AML-193 (cell line): ENCODE results near the gene CEP290.

ENCODE experiments used
- DNase-seq, 2 experiments: peaks; one replicate each; lab custom pipeline; 2025; lab: John Stamatoyannopoulos, UW

CEP290 gene, protein sequence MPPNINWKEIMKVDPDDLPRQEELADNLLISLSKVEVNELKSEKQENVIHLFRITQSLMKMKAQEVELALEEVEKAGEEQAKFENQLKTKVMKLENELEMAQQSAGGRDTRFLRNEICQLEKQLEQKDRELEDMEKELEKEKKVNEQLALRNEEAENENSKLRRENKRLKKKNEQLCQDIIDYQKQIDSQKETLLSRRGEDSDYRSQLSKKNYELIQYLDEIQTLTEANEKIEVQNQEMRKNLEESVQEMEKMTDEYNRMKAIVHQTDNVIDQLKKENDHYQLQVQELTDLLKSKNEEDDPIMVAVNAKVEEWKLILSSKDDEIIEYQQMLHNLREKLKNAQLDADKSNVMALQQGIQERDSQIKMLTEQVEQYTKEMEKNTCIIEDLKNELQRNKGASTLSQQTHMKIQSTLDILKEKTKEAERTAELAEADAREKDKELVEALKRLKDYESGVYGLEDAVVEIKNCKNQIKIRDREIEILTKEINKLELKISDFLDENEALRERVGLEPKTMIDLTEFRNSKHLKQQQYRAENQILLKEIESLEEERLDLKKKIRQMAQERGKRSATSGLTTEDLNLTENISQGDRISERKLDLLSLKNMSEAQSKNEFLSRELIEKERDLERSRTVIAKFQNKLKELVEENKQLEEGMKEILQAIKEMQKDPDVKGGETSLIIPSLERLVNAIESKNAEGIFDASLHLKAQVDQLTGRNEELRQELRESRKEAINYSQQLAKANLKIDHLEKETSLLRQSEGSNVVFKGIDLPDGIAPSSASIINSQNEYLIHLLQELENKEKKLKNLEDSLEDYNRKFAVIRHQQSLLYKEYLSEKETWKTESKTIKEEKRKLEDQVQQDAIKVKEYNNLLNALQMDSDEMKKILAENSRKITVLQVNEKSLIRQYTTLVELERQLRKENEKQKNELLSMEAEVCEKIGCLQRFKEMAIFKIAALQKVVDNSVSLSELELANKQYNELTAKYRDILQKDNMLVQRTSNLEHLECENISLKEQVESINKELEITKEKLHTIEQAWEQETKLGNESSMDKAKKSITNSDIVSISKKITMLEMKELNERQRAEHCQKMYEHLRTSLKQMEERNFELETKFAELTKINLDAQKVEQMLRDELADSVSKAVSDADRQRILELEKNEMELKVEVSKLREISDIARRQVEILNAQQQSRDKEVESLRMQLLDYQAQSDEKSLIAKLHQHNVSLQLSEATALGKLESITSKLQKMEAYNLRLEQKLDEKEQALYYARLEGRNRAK (N-terminal part only)

DNA sequence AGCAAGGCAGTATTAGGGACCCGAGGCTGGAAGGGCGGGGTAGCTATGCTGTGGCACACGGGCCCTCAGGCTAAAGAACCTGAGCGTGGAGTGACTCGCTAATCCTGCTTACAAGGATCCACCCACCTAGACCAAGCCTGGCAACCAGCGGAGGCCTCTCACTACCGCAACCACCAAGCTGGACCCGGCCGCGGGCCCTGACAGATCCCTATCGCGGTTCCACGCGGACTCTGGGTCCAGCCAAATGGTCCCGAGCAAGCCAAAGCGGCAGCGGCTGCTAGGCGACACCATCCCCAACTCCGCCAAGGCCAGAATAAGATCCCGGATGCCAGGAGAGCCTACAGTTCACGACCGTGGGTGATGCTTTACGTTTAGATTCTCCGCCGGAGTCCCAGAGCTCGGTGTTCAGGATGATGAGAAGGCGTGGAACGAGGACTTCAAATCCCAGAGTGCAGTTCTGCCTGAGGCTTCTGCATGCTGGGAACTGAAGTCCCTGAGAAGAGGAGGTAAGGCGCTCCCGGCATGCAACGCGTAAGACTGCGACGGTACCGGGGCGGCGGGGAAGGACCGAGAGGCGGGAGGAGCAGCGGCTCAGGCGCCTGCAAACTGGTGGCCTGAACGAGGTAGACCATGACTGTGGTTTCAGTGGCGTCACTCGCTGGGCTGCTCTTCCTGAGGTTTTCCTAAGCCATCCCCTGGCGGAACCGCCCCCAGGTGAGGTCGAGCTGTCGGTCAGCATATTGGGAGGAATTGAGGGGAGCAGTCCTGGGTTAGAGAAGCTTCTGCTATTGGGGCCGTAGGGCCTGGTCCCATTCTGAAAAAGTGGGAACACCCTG is at the start of gene CEP290, which contains the start of gene TMTC3:
Gene CEP290 (minus strand): TSS at position 315 of the 836 bp plus-strand sequence. CDS start 781 bp downstream, outside the sequence.
Gene TMTC3 (plus strand): TSS at position 534 of the 836 bp plus-strand sequence. CDS start 6,009 bp downstream, outside the sequence.
- DNase-seq = peak; percentile 98 to 99

DNA sequence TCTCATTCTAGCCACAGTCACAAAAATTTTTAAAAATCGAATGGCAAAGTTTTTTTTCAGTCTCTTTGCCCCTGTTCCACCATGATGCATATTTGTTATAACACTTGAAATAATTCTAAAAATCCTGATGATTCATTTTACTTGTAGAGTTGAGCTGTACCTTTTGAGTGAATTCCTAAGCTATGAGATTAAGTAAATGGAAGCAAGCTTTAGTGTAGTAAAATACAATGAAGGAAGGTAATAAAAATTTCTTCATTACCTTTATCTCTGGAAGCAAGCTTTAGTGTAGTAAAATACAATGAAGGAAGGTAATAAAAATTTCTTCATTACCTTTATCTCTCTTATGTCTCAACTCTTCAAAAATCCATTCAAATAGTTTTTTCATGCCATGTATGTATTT is 46.3 kb upstream of the CEP290 start:
- no peak for DNase-seq

- DNase-seq = no peak
Observed at GRCh38 chr12:88187571-88187970, 45.7 kb upstream of the CEP290 start.

DNA sequence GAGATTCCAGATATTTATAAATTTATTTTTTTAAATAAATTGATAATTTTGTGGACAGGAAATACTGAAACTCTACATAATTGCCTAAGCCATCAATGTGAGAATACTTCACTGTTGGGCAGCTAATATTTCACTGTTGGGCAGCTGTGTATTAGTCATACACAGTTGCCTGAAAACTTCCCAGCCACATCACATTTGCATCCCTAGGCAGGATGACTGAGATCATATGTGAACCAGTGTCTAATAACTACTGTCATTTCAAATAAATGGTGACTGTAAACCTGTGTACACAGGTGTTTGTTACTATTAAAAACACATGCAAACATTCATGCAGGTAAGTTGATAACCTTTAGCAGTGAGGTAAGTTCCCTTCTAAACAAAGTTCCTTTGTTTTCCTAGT is 44.1 kb upstream of the CEP290 start:
- no peak for DNase-seq

DNA sequence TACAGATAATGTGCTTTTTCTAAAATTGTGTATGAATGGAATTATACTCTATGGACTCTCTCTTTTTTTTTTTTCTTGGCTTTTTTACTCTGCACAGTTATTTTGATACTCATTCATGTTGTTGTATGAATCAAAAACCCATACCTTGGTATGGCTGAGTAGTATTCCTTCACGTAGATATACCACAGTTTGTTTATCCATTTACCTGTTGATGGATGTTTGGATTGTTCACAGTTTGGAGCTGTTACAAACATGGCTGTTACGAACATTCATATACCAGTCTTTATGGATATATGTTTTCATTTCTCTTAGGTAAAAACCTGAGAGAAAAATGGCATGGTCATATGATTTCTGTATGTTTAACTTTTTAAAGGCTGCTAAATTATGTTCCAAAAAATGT is 43.4 kb upstream of the CEP290 start:
- DNase-seq = no peak

- no peak for DNase-seq
Observed at GRCh38 chr12:88184196-88184595, 42.3 kb upstream of the CEP290 start.

- no peak for DNase-seq
Observed at GRCh38 chr12:88182416-88182815, 40.5 kb upstream of the CEP290 start.

DNA sequence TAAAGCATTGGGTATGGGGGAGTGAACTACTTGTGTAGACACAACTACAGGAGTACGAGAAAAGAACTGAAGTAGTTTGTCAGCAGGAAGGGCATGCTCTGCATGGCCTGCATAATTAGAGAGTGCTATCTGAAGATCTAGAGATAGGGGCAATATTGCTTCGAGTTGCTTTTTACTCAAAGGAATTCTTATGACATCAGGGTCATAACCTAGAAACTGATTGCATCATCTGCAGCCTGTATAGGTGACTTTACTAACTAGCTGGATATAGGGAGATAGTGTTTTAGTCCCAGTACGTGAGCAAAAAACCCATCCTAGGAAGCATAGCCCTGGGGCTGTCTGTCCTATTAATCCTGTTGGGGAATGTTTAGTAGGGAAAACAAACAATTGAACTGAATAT is 40.0 kb upstream of the CEP290 start:
- no peak for DNase-seq

DNA sequence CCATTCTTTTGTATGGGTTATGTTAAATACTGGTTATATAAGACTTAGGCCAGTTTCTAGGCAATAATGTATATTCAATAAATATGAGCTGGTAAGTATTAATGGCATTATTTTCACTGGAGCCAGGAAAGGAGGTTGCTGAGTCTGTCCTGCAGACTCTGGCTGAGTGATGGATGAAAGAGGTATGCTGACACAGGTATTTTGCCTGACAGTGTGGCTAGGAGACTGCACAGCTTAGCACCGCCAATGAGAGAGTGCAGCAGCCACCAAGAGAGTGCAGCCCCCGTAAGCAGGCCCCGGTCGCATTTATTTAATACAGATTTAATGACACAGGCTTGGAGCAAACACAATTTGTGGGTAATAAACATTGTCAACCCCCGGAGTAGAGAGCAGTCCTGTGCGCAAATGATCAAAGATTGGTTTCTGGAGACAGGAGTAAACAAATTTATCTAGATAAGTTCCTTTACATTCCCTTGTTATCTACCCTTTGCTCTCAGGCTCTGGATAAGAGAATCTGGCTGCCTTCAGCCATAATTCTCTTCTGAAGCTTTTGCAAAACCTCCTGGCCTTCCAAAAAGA is 37.6 kb upstream of the CEP290 start:
- no peak for DNase-seq

GRCh38 chr12:88175544-88175943 is 33.7 kb upstream of the CEP290 start:
- DNase-seq = no peak

DNA sequence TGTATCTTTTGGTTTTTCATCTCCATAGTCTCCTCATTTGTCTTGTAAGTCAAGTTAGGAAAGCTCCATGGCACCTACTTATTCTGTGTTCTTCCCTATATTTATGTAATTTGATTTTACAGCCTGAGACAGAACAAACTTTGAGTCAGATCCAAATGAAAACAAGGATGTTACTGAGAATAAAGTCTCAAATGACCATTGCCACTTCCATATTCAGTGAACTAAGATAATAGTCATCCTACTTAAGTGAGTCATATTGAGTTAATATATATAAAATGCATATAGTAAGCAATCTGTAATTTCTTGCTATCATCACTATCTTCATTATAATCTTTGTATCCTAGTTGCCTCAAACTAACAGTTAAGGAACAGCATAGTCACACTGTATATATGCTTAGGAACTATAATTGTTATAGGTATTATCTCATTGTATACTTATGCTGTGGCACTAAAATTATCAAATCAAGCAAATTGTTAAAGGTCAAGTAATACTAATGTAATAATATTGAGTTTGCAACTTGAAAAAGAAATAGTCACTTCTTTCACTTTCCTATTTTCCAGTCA is 31.0 kb upstream of the CEP290 start:
- DNase-seq = no peak

- no peak for DNase-seq
Observed at GRCh38 chr12:88167384-88167783, 25.5 kb upstream of the CEP290 start.

DNA sequence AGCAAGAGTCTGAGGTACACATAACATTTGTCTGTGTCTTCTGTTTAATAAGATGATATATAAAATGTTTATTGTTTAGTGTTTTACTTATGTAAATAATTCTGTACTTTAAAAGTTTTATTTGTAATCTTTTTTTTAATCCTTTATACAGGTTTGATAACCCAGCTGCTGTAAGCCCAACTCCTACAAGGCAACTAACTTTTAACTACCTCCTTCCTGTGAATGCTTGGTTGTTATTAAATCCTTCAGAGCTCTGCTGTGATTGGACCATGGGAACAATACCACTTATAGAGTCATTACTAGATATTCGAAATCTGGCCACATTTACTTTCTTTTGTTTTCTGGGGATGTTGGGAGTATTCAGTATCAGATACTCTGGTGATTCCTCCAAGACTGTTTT is 24.3 kb upstream of the CEP290 start:
- DNase-seq = no peak

DNA sequence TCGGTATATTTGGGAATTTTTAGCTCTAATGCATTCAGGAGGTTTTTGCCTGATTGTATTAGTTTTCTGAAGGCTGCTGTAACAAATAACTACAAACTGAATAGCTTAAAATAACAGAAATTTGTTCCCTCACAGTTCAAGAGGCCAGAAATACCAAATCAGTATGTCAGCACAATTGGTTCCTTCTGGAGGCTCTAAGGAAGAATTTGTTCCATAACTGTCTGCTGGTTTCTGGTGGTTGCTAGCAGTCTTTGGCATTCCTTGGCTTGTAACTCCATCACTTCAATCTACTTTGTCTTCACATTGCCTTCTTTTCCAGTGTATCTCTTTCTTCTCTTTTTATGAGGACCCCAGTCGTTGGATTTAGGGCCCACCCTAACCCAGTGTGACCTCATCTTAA is 21.5 kb upstream of the CEP290 start:
- no peak for DNase-seq

DNA sequence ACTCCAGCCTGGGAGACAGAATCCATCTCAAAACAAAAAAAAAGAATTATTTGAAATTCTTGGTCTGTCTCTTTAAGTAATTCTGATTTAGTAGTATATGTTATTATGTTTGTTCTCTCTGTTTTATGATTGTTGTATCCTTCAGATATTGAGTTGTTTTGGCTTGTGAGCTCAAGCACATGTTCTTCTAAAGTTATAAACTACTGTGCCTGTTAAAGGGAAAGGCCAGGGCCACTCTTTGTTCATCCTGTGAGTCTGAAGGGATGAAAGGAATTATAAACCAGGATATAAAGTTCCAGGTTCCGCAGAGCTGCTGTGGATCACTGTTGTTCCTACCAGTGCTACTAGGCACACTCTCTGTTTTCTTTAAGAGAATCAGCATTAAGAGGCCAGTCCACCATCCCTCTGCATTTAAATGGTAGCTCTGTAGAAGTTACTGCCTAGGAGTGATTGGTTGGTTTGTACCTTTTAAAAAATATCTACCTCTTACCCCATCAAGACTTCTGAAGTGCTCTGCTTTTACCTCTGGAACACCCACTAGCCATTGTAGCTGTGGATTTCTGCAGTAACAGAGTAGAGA is 14.3 kb upstream of the CEP290 start:
- DNase-seq = no peak

- DNase-seq = peak; percentile 20 to 46
Observed at GRCh38 chr12:88153959-88154358, 12.1 kb upstream of the CEP290 start.

DNA sequence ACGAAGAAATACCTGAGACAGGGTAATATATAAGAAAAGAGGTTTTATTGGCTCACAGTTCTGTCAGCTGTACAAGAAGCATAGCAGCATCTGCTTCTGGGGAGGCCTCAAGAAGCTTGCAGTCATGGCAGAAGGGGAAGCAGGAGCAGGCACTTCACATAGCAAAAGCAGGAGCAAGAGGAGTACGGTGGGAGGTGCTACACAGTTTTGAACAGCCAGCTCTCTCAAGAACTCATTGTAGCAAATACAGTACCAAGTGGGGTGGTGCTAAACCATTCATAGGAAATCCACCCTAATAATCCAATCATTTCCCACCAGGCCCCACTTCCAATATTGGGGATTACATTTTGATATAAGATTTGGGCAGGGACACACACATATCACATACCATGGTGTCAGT is 8.2 kb upstream of the CEP290 start:
- no peak for DNase-seq

- no peak for DNase-seq
Observed at GRCh38 chr12:88145567-88146505, 3.9 kb upstream of the CEP290 start.
